GM12878 (cell line): ENCODE results near the gene GMDS. TPM values are rescaled to one million over a fixed set of nuclear protein-coding genes. Genes with fewer than 3 reads are reported as not detected.

ENCODE experiments used
- ATAC-seq: fragments of 200-7000 bp; cut with Tn5 transposase; 3 replicates; pipeline ENCODE4 v1.9.1; 2020; ENCODE audit warnings: mild to moderate bottlenecking, moderate library complexity
- BruUV-seq: library from RNA; stranded (reverse); fragments of 400-500 nt; replicated peaks from 2 replicates; lab custom pipeline; 2021; lab: Mats Ljungman, UMichigan
- CTCF ChIA-PET: fragments of 300-600 bp; sonication (Branson Sonifier 250); formaldehyde crosslinking; extraction: SDS; loops from one replicate; lab custom pipeline; 2021; ENCODE audit warnings: inconsistent platforms; lab: Yijun Ruan, JAX
- POLR2A ChIA-PET: fragments of 350-600 bp; formaldehyde crosslinking; extraction: SDS; loops from one replicate; lab custom pipeline; 2021; ENCODE audit warnings: inconsistent platforms; lab: Charles Lee
- RAD21 ChIA-PET: fragments of 300-600 bp; sonication (Branson Sonifier 250); formaldehyde crosslinking; loops from one replicate; lab custom pipeline; 2023; ENCODE audit warnings: antibody characterized with exemption; ENCODE audit not compliant: unreplicated experiment; lab: Charles Lee
- SMC1A ChIA-PET: fragments of 300-600 bp; sonication (Branson Sonifier 250); formaldehyde crosslinking; loops from one replicate; lab custom pipeline; 2023; ENCODE audit not compliant: unreplicated experiment, uncharacterized antibody; lab: Charles Lee
- DNase-seq: peaks from one replicate; pipeline ENCODE4 v3.0.0-alpha.2; 2011; ENCODE audit warnings: low read depth, low spot score
- FAIRE-seq: peaks from 3 replicates; lab custom pipeline; 2011; peaks lifted over from hg19 to GRCh38; lab: Jason Lieb, UNC
- H2AFZ ChIP-seq: 2 replicates; pipeline ENCODE4 v1.6.0; 2011; ENCODE audit warnings: low read depth, low read length, control low read depth; ENCODE audit not compliant: control insufficient read depth
- H3K27ac ChIP-seq: 2 replicates; pipeline ENCODE4 v1.5.1; 2011; ENCODE audit warnings: control low read depth; ENCODE audit not compliant: control insufficient read depth, insufficient read depth
- H3K27me3 ChIP-seq, 2 experiments: replicated peaks in 1 of 2; 2 replicates each; pipeline versions ENCODE4 v1.6.0 to v1.6.1; 2011; ENCODE audit warnings: low read length in 1 of 2; ENCODE audit not compliant: control insufficient read depth in 2 of 2, insufficient read depth in 2 of 2
- H3K36me3 ChIP-seq, 2 experiments: 2 replicates each; pipeline ENCODE4 v1.5.1; 2011; ENCODE audit warnings: low read length in 1 of 2; ENCODE audit not compliant: control insufficient read depth in 2 of 2, insufficient read depth in 2 of 2
- H3K4me1 ChIP-seq: 2 replicates; pipeline ENCODE4 v1.6.1; 2011; ENCODE audit warnings: mild to moderate bottlenecking, low read length, moderate library complexity, mixed read lengths; ENCODE audit not compliant: control insufficient read depth, insufficient read depth
- H3K4me2 ChIP-seq: 2 replicates; pipeline ENCODE4 v1.6.0; 2011; ENCODE audit warnings: control low read depth; ENCODE audit not compliant: control insufficient read depth, insufficient read depth
- H3K4me3 ChIP-seq: fragments of 200-600 bp; sonication (generic); 2 replicates; pipeline ENCODE4 v1.5.1; 2016
- H3K79me2 ChIP-seq: 2 replicates; pipeline ENCODE4 v1.6.0; 2011; ENCODE audit warnings: low read length; ENCODE audit not compliant: control insufficient read depth, insufficient read depth
- H3K9ac ChIP-seq: 2 replicates; pipeline ENCODE4 v1.8.0; 2011; ENCODE audit warnings: low read length, control low read depth, mixed read lengths; ENCODE audit not compliant: control insufficient read depth, insufficient read depth
- H3K9me3 ChIP-seq: replicated peaks from 3 replicates; pipeline ENCODE4 v1.5.1; 2011; ENCODE audit warnings: mild to moderate bottlenecking, low read length; ENCODE audit not compliant: control insufficient read depth, insufficient read depth
- H4K20me1 ChIP-seq: 2 replicates; pipeline ENCODE4 v1.6.0; 2011; ENCODE audit not compliant: control insufficient read depth, insufficient read depth
- ATF2 ChIP-seq: IDR thresholded peaks from 2 replicates; pipeline ENCODE4 v1.6.1; 2012; ENCODE audit warnings: low read length, inconsistent platforms
- BMI1 ChIP-seq: fragments of 450-650 bp; IDR thresholded peaks from 2 replicates; pipeline ENCODE4 v1.6.1; 2016; ENCODE audit warnings: mild to moderate bottlenecking, moderate library complexity, borderline replicate concordance
- CREB1 ChIP-seq: IDR thresholded peaks from 2 replicates; pipeline ENCODE4 v1.6.1; 2012; ENCODE audit warnings: low read depth, mild to moderate bottlenecking, inconsistent platforms
- FOXK2 ChIP-seq: fragments of 450-650 bp; IDR thresholded peaks from 2 replicates; pipeline ENCODE4 v1.6.1; 2017; ENCODE audit warnings: mild to moderate bottlenecking, moderate library complexity
- IRF4 ChIP-seq: IDR thresholded peaks from 2 replicates; pipeline ENCODE4 v1.6.1; 2011; ENCODE audit warnings: low read depth, low read length
- KAT2A ChIP-seq: conservative IDR thresholded peaks from 2 replicates; pipeline ENCODE4 v1.6.1; 2011; ENCODE audit warnings: low read depth, low read length; ENCODE audit not compliant: control insufficient read depth
- KDM1A ChIP-seq: fragments of 200-600 bp; sonication (generic); IDR thresholded peaks from 2 replicates; pipeline ENCODE4 v1.6.1; 2016; ENCODE audit warnings: borderline replicate concordance
- MLLT1 ChIP-seq: fragments of 450-650 bp; IDR thresholded peaks from 2 replicates; pipeline ENCODE4 v1.6.1; 2016; ENCODE audit warnings: mild to moderate bottlenecking
- MXI1 ChIP-seq: fragments of 150-350 bp; IDR thresholded peaks from 2 replicates; pipeline ENCODE4 v1.6.1; 2011; ENCODE audit warnings: low read depth, mild to moderate bottlenecking, inconsistent platforms, low read length, improper control_type of control experiment
- NBN ChIP-seq: fragments of 450-650 bp; IDR thresholded peaks from 2 replicates; pipeline ENCODE4 v1.6.1; 2016
- NFIC ChIP-seq: IDR thresholded peaks from 2 replicates; pipeline ENCODE4 v1.6.1; 2012; ENCODE audit warnings: low read depth, mild to moderate bottlenecking, inconsistent platforms, low read length, moderate library complexity
- PAX8 ChIP-seq: fragments of 450-650 bp; IDR thresholded peaks from 2 replicates; pipeline ENCODE4 v1.6.1; 2017; ENCODE audit warnings: mild to moderate bottlenecking, moderate library complexity
- POLR2AphosphoS2 ChIP-seq: IDR thresholded peaks from 2 replicates; pipeline ENCODE4 v1.6.1; 2011; ENCODE audit warnings: low read depth, mild to moderate bottlenecking, low read length, improper control_type of control experiment, moderate library complexity
- RCOR1 ChIP-seq: conservative IDR thresholded peaks from 2 replicates; pipeline ENCODE4 v1.6.1; 2012; ENCODE audit warnings: low read depth, low read length, improper control_type of control experiment
- SKIL ChIP-seq: fragments of 450-650 bp; IDR thresholded peaks from 2 replicates; pipeline ENCODE4 v1.6.1; 2017; ENCODE audit warnings: mild to moderate bottlenecking, low read depth, inconsistent platforms; ENCODE audit not compliant: poor library complexity, severe bottlenecking
- SUZ12 ChIP-seq: fragments of 200-600 bp; sonication (generic); IDR thresholded peaks from one replicate; pipeline ENCODE4 v1.6.1; 2018; ENCODE audit warnings: antibody characterized with exemption, mild to moderate bottlenecking; ENCODE audit not compliant: unreplicated experiment
- TCF12 ChIP-seq: IDR thresholded peaks from 2 replicates; pipeline ENCODE4 v1.6.1; 2011; ENCODE audit warnings: low read depth, mild to moderate bottlenecking, low read length
- YY1 ChIP-seq: IDR thresholded peaks from 2 replicates; pipeline ENCODE4 v1.6.1; 2011; ENCODE audit warnings: low read depth, mild to moderate bottlenecking, low read length
- in situ Hi-C: fragments of 300-500 bp; cut with MboI; formaldehyde crosslinking; loops from 9 replicates; pipeline ENCODE4 v1.14.3; 2018; ENCODE audit warnings: mixed read lengths
- intact Hi-C: fragments of 100-400 bp; cut with micrococcal nuclease; formaldehyde crosslinking; loops from one replicate; pipeline ENCODE4 v1.14.2; 2022; ENCODE audit not compliant: unreplicated experiment
- polyA plus RNA-seq, 11 experiments: library from polyadenylated mRNA; depleted of rRNA in 4 of 11; unstranded in 6 of 11; stranded (reverse) in 5 of 11; fragments of >200 nt; fragmentation: Nextera tagmentation in 4 of 11; fragmentation: Illumina TruSeq in 1 of 11; extraction: Ambion mirVana in 4 of 11; extraction: Trizol in 1 of 11; gene quantifications; 1 replicate in 1 of 11; 2 replicates in 10 of 11; pipeline versions ENCODE4 v1.2.1 to v1.2.3, GENCODE V29; 2011 to 2016; ENCODE audit warnings: inconsistent platforms in 2 of 11, missing spikeins in 2 of 11, low read depth in 1 of 11
- total RNA-seq, 4 experiments: library from RNA; depleted of rRNA in 3 of 4; stranded (reverse); fragments of >200 nt in 3 of 4; fragmentation: Illumina TruSeq in 1 of 4; extraction: Trizol in 1 of 4; gene quantifications; 2 replicates each; pipeline versions ENCODE4 v1.2.1 to v1.2.3, GENCODE V29; 2013 to 2021

GMDS gene
- total and polyA plus RNA-seq, 10 of the 15 experiments (the other 5 are each of a cell fraction or from before 2014, with no cell fraction given): 0.61 to 53.8 (median 29.3) TPM

GRCh38 chr6:2183752-2184151, 61.7 kb downstream of the GMDS start (continued):
- TF ChIP-seq MLLT1 (no peak), MXI1 (no peak), KAT2A (no peak), ATF2 (no peak)

- Histone ChIP-seq H3K36me3 (no peaks in the 10 kb centered on the region), H3K9ac (no peak overlapping the region), H3K27ac (no peak overlapping the region), H3K9me3 (no peaks in the 10 kb centered on the region; the same call in 2 of the 3 replicates), H3K79me2 (0 out of 2 replicates have a peak, but pooled peaks cover 1% of the 10 kb centered on the region), H3K4me3 (no peak overlapping the region), H4K20me1 (peaks cover 9% of the 10 kb centered on the region; the same call in 1 of the 2 replicates), H2AFZ (no peak overlapping the region), H3K4me1 (peaks cover 18% of the 10 kb centered on the region), H3K27me3 (no peaks in the 10 kb centered on the region), H3K4me2 (no peak overlapping the region)
- BruUV-seq: no TSS peak
- ChIA-PET RAD21 (no interaction called here), CTCF (interaction anchor here (1.6 kb wide), 1 partner anchor 16 kb away, joined by 6 read pairs; no protein-coding TSS in a partner anchor), SMC1A (no interaction called here), POLR2A (no interaction called here)
- ATAC-seq (no peak), FAIRE-seq (no peak), DNase-seq (no peak)
- intact Hi-C loops (no loop called here), in situ Hi-C loops (no loop called here)
- TF ChIP-seq RCOR1: no peak
- TF ChIP-seq POLR2AphosphoS2: no peak
- TF ChIP-seq NBN: no peak
- TF ChIP-seq MLLT1: no peak
- TF ChIP-seq YY1: no peak
- TF ChIP-seq NFIC: no peak
- no peak for TF ChIP-seq SKIL
- no peak for TF ChIP-seq IRF4
- TF ChIP-seq PAX8: no peak
- no peak for TF ChIP-seq CREB1
- TF ChIP-seq TCF12: no peak
- no peak for TF ChIP-seq SUZ12
- no peak for TF ChIP-seq FOXK2
- no peak for TF ChIP-seq BMI1
- TF ChIP-seq KDM1A: no peak
These were observed 62.2 kb downstream of the GMDS start for GRCh38 chr6:2183246-2183645.
